CD14-positive monocyte (primary cell): ENCODE data around the gene SEZ6L. TPM values are rescaled to one million over a fixed set of nuclear protein-coding genes. Genes with fewer than 3 reads are reported as not detected.

Source experiments
- DNase-seq, 3 donors: peaks; one replicate each; pipeline ENCODE4 v3.0.0-alpha.2; 2011 to 2022
- H2AFZ ChIP-seq: 2 replicates; pipeline ENCODE4 v1.6.0; 2012; ENCODE audit warnings: mild to moderate bottlenecking, low read depth, low read length, inconsistent platforms; ENCODE audit not compliant: insufficient read depth, poor library complexity, severe bottlenecking
- H3K27ac ChIP-seq, 2 donors: 1 replicate in 1 of 2; 2 replicates in 1 of 2; pipeline ENCODE4 v1.5.1; 2012 to 2013; ENCODE audit warnings: low read length in 2 of 2, control low read depth in 1 of 2, inconsistent platforms in 1 of 2, low read depth in 1 of 2, mild to moderate bottlenecking in 1 of 2
- H3K27me3 ChIP-seq, 2 donors: one replicate each; pipeline versions ENCODE4 v1.6.0 to v1.6.1; 2011 to 2013; ENCODE audit warnings: low read length in 2 of 2; ENCODE audit not compliant: control insufficient read depth in 2 of 2, insufficient read depth in 2 of 2
- H3K36me3 ChIP-seq, 2 donors: replicated peaks in 1 of 2; 1 replicate in 1 of 2; 2 replicates in 1 of 2; pipeline versions ENCODE4 v1.5.1 to v1.6.1; 2012 to 2013; ENCODE audit warnings: low read length in 2 of 2, control low read depth in 1 of 2, inconsistent platforms in 1 of 2, mild to moderate bottlenecking in 1 of 2; ENCODE audit not compliant: insufficient read depth in 2 of 2, control insufficient read depth in 1 of 2
- H3K4me1 ChIP-seq, 2 donors: 1 replicate in 1 of 2; 2 replicates in 1 of 2; pipeline versions ENCODE4 v1.5.1 to v1.6.1; 2012 to 2013; ENCODE audit warnings: low read length in 2 of 2, control low read depth in 1 of 2, inconsistent platforms in 1 of 2, mild to moderate bottlenecking in 1 of 2, moderate library complexity in 1 of 2; ENCODE audit not compliant: insufficient read depth in 2 of 2, control insufficient read depth in 1 of 2
- H3K4me2 ChIP-seq: replicated peaks from 2 replicates; pipeline ENCODE3; 2012; ENCODE audit warnings: low read length, moderate library complexity, mild to moderate bottlenecking; ENCODE audit not compliant: poor library complexity, severe bottlenecking; ENCODE audit errors: extremely low read depth
- H3K4me3 ChIP-seq, 3 experiments: fragments of 200-600 bp in 1 of 3; sonication (generic) in 1 of 3; replicated peaks in 1 of 3; 1 replicate in 2 of 3; 2 replicates in 1 of 3; pipeline ENCODE4 v1.5.1; 2011 to 2013; ENCODE audit warnings: low read length in 3 of 3, mild to moderate bottlenecking in 3 of 3, control low read depth in 2 of 3, low read depth in 2 of 3, inconsistent platforms in 1 of 3, moderate library complexity in 1 of 3
- H3K79me2 ChIP-seq: 2 replicates; pipeline ENCODE4 v1.6.0; 2012; ENCODE audit warnings: mild to moderate bottlenecking, control low read depth, inconsistent platforms, low read length, moderate library complexity; ENCODE audit not compliant: insufficient read depth
- H3K9ac ChIP-seq: 2 replicates; pipeline ENCODE4 v1.6.0; 2017; ENCODE audit warnings: low read length, mild to moderate bottlenecking; ENCODE audit not compliant: insufficient read depth, poor library complexity, severe bottlenecking
- H3K9me3 ChIP-seq, 2 donors: replicated peaks in 1 of 2; 1 replicate in 1 of 2; 2 replicates in 1 of 2; pipeline versions ENCODE4 v1.5.1 to v1.6.1; 2012 to 2013; ENCODE audit warnings: low read length in 2 of 2, control low read depth in 1 of 2; ENCODE audit not compliant: control insufficient read depth in 1 of 2, insufficient read depth in 1 of 2
- H4K20me1 ChIP-seq: 2 replicates; pipeline ENCODE4 v1.6.0; 2012; ENCODE audit warnings: mild to moderate bottlenecking, low read length, control low read depth, moderate library complexity; ENCODE audit not compliant: insufficient read depth
- H3K27ac Mint-ChIP-seq, 7 donors: one replicate each; pipeline ENCODE4 v1.8.0; 2020; ENCODE audit warnings: mild to moderate bottlenecking in 7 of 7, mixed read lengths in 7 of 7, moderate library complexity in 6 of 7, inconsistent platforms in 2 of 7
- H3K27me3 Mint-ChIP-seq, 3 donors: one replicate each; pipeline ENCODE4 v1.8.0; 2021 to 2022; ENCODE audit warnings: low read depth in 3 of 3, mild to moderate bottlenecking in 3 of 3, mixed read lengths in 3 of 3, moderate library complexity in 3 of 3, inconsistent platforms in 1 of 3
- H3K36me3 Mint-ChIP-seq, 2 donors: one replicate each; pipeline ENCODE4 v1.8.0; 2020; ENCODE audit warnings: mixed read lengths in 2 of 2, inconsistent platforms in 1 of 2, mild to moderate bottlenecking in 1 of 2
- H3K4me1 Mint-ChIP-seq: one replicate; pipeline ENCODE4 v1.8.0; 2020; ENCODE audit warnings: mild to moderate bottlenecking, mixed read lengths
- H3K4me3 Mint-ChIP-seq, 2 donors: one replicate each; pipeline ENCODE4 v1.8.0; 2020; ENCODE audit warnings: mild to moderate bottlenecking in 2 of 2, mixed read lengths in 2 of 2, moderate library complexity in 1 of 2
- H3K9me3 Mint-ChIP-seq, 7 donors: one replicate each; pipeline ENCODE4 v1.8.0; 2020 to 2022; ENCODE audit warnings: mixed read lengths in 7 of 7, mild to moderate bottlenecking in 6 of 7, moderate library complexity in 6 of 7, inconsistent platforms in 2 of 7
- CTCF ChIP-seq: fragments of 200-600 bp; IDR thresholded peaks from one replicate; pipeline ENCODE4 v1.8.0; 2022; ENCODE audit warnings: antibody characterized with exemption, mild to moderate bottlenecking
- WGBS: methylation state at CpG from one replicate; pipeline ENCODE4 v1.1.5; 2013; ENCODE audit warnings: missing lambda C conversion rate; ENCODE audit not compliant: insufficient coverage; 5-methylcytosine and 5-hydroxymethylcytosine counted together
- intact Hi-C, 2 donors: fragments of 100-400 bp; cut with micrococcal nuclease; formaldehyde crosslinking; loops; one replicate each; pipeline versions ENCODE4 v1.15.0 to v1.15.1; 2023
- polyA plus RNA-seq, 3 donors: library from polyadenylated mRNA; depleted of rRNA in 1 of 3; unstranded in 2 of 3; stranded (reverse) in 1 of 3; fragments of 300-500 nt in 2 of 3; fragments of >200 nt in 1 of 3; fragmentation: Illumina TruSeq in 2 of 3; gene quantifications; 1 replicate in 2 of 3; 2 replicates in 1 of 3; pipeline ENCODE4 v1.2.3, GENCODE V29; 2012 to 2021

SEZ6L gene
- polyA plus RNA-seq, 3 donors = 0.43 to 2.8 (median 0.71) TPM

- no peak for DNase-seq
- WGBS = 90% methylated on average over 2 of the region's 7 CpGs
- no peak for TF ChIP-seq CTCF
- peaks cover 0 to 5% (median 0%) of the 10 kb centered on the region in 7 donors for H3K9me3 Mint-ChIP-seq
- Histone ChIP-seq H3K79me2 (no peaks in the 10 kb centered on the region), H3K36me3 (no peaks in the 10 kb centered on the region), H3K4me2 (no peak overlapping the region), H3K27me3 (no peaks in the 10 kb centered on the region), H3K9me3 (peaks cover 0 to 3% of the 10 kb centered on the region in 2 donors), H3K27ac (no peak overlapping the region), H4K20me1 (no peaks in the 10 kb centered on the region), H3K9ac (no peak overlapping the region), H3K4me3 (no peak overlapping the region), H2AFZ (no peak overlapping the region), H3K4me1 (no peaks in the 10 kb centered on the region)
- peak overlapping the region in 1 of 7 donors; percentile 22 for H3K27ac Mint-ChIP-seq
- no peaks in the 10 kb centered on the region for H3K36me3 Mint-ChIP-seq
- no peaks in the 10 kb centered on the region for H3K4me1 Mint-ChIP-seq
- peaks cover 2 to 5% (median 5%) of the 10 kb centered on the region in 3 donors for H3K27me3 Mint-ChIP-seq
- intact Hi-C loops = no loop called here
- H3K4me3 Mint-ChIP-seq = no peak overlapping the region
Measured at GRCh38 chr22:26383968-26384556, 214.8 kb downstream of the SEZ6L start.

- no peak for DNase-seq
- H4K20me1 ChIP-seq = no peaks in the 10 kb centered on the region
- no peaks in the 10 kb centered on the region for H3K4me1 ChIP-seq
- H3K9me3 ChIP-seq = no peaks in the 10 kb centered on the region
- H3K79me2 ChIP-seq = no peaks in the 10 kb centered on the region
- no CpG with 5 or more reads among the region's 1 CpG for WGBS
- no peak overlapping the region for H2AFZ ChIP-seq
- Mint-ChIP-seq H3K36me3 (no peaks in the 10 kb centered on the region), H3K4me1 (no peaks in the 10 kb centered on the region), H3K9me3 (no peaks in the 10 kb centered on the region), H3K27ac (no peak overlapping the region), H3K27me3 (peaks cover 2 to 5% (median 5%) of the 10 kb centered on the region in 3 donors), H3K4me3 (no peak overlapping the region)
- no peaks in the 10 kb centered on the region for H3K36me3 ChIP-seq
- H3K27me3 ChIP-seq = no peaks in the 10 kb centered on the region
- no peak for TF ChIP-seq CTCF
- intact Hi-C loops = no loop called here
- H3K4me3 ChIP-seq = no peak overlapping the region
- no peak overlapping the region for H3K27ac ChIP-seq
- no peak overlapping the region for H3K4me2 ChIP-seq
- no peak overlapping the region for H3K9ac ChIP-seq
Measured at GRCh38 chr22:26385164-26385563, 215.9 kb downstream of the SEZ6L start.
